C4-2B (cell line): Measurements from ENCODE around the gene RPTOR.

Experiments used
- H3K27ac ChIP-seq: fragments of 450-650 bp; 2 replicates; pipeline ENCODE4 v1.5.1; 2017
- CTCF ChIP-seq: fragments of 450-650 bp; conservative IDR thresholded peaks from 2 replicates; pipeline ENCODE4 v1.5.1; 2017; ENCODE audit warnings: mild to moderate bottlenecking
- ZFX ChIP-seq: fragments of 450-650 bp; IDR thresholded peaks from 2 replicates; pipeline ENCODE4 v1.6.1; 2017

The RPTOR gene

GRCh38 chr17:80676096-80676466, 131.4 kb downstream of the RPTOR start:
- no peak overlapping the region for H3K27ac ChIP-seq
- TF ChIP-seq ZFX (no peak), CTCF (no peak)

DNA sequence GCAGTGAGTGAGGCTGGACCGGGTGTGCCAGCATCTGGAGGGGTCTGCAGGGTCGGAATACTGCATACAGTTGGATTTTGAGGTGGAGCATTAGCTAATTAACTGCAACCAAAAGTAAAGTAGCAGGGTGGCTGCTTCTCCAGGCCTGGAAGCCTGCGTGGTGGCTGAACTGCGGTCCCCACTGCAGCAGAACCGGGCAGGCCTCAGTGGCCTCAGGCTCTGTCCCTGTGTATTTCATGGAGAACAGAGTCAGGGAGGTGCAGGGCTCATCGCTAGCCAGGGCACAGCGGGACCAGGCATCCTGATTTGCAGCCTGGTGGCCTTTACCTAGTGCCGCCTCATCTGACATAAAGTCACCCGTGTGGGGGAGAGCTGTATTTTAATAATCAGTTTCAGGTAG, 131.9 kb downstream of the RPTOR start:
- H3K27ac ChIP-seq = no peak overlapping the region
- TF ChIP-seq ZFX (no peak), CTCF (no peak)

DNA sequence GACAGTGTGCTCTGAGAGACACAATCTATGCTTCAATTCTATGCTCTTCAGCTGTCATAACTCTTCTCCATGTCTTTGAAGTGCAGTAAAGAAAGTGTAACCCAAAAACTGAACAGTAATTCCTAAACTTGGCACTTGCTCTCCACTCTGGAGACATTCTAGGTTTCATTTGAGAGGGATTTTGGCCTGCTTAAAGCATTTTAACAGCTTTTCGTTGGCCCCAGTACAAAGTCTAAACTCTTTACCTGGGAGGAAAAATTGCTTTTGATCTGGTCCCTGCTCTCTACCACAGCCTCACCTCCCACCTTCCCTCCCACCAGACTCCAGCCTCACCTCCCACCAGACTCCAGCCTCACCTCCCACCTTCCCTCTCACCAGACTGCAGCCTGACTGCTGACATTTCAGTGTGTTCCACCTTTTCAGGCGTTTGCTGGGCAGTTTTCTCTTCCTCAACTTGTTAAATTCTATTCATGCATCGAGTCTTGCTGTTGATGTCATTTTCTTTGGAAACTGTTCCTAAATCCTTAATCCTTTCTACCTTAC, 132.6 kb downstream of the RPTOR start:
- no peak for TF ChIP-seq CTCF
- TF ChIP-seq ZFX = no peak
- H3K27ac ChIP-seq = no peak overlapping the region

DNA sequence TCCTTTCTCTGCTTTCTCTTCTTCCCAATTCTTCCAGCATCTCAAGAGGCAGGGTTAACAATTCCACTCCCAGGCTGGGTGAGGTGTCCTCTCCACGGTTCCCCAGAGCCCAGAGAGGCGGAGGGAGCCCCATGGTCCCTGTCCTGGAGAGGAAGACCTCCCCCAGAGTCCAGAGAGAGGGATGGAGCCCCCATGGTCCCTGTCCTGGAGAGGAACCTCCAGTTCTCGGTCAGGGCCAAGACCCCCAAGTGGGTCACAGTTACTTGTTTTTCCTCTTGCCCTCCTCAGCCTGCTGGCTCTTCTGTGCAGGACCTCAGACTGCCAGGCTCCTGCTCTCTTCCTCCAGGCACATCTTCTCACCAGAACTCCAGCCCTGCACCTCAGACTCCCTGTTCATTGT, 135.2 kb downstream of the RPTOR start:
- H3K27ac ChIP-seq = no peak overlapping the region
- TF ChIP-seq CTCF (no peak), ZFX (no peak)

- H3K27ac ChIP-seq = no peak overlapping the region
- TF ChIP-seq CTCF (no peak), ZFX (no peak)
These were observed 136.6 kb downstream of the RPTOR start for GRCh38 chr17:80681215-80681614.

DNA sequence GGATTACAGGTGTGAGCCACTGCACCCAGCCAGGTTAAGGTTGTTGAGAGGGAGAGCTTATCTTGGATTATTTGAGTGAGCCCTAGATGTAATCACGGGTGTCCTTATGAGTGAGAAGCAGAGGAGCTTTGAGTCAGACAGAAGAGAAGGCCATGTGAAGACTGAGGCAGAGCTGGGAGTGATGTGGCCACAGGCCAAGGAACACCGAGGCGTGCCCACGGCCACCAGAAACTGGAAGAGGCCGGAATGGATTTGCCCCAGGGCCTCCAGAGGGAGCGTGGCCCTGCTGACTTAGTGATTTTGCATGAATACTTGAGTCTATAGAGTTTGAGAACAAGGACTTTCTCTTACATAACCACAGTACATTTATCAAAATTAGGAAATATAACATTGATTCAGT, 137.7 kb downstream of the RPTOR start:
- TF ChIP-seq ZFX = no peak
- no peak for TF ChIP-seq CTCF
- no peak overlapping the region for H3K27ac ChIP-seq

- TF ChIP-seq CTCF (no peak), ZFX (no peak)
- H3K27ac ChIP-seq = no peak overlapping the region
These were observed 139.0 kb downstream of the RPTOR start for GRCh38 chr17:80683625-80684104.
